Keratinocyte (primary cell): ENCODE measurements around the gene NPIPB4. TPM values are rescaled to one million over a fixed set of nuclear protein-coding genes. Genes with fewer than 3 reads are reported as not detected.
"Not testable (repeated sequence)": the region's sequence is repeated elsewhere in the genome, so short reads cannot be mapped to it uniquely, and the experiment has no call there.

Experiments
- DNase-seq: peaks from one replicate; pipeline ENCODE4 v3.0.0-alpha.2; 2011; ENCODE audit warnings: low read depth, missing footprints, low spot score
- FAIRE-seq: peaks from 2 replicates; lab custom pipeline; 2011; peaks lifted over from hg19 to GRCh38; lab: Jason Lieb, UNC
- H2AFZ ChIP-seq: 2 replicates; pipeline ENCODE4 v1.6.0; 2012; ENCODE audit warnings: low read length, control low read depth, inconsistent platforms; ENCODE audit not compliant: control insufficient read depth
- H3K27ac ChIP-seq: 2 replicates; pipeline ENCODE4 v1.5.1; 2011; ENCODE audit warnings: low read length; ENCODE audit not compliant: control insufficient read depth, insufficient read depth
- H3K27me3 ChIP-seq: 3 replicates; pipeline ENCODE4 v1.6.0; 2011; ENCODE audit warnings: low read length; ENCODE audit not compliant: control insufficient read depth, insufficient read depth; ENCODE audit errors: extremely low read depth
- H3K36me3 ChIP-seq, 2 experiments: 2 replicates in 1 of 2; 3 replicates in 1 of 2; pipeline ENCODE4 v1.5.1; 2011; ENCODE audit warnings: low read length in 2 of 2, mild to moderate bottlenecking in 1 of 2; ENCODE audit not compliant: control insufficient read depth in 2 of 2, insufficient read depth in 2 of 2; ENCODE audit errors: extremely low read depth in 1 of 2
- H3K4me1 ChIP-seq: 3 replicates; pipeline ENCODE4 v1.5.1; 2011; ENCODE audit warnings: low read length; ENCODE audit not compliant: control insufficient read depth, insufficient read depth; ENCODE audit errors: extremely low read depth
- H3K4me2 ChIP-seq: 3 replicates; pipeline ENCODE4 v1.6.0; 2011; ENCODE audit warnings: low read depth, low read length; ENCODE audit not compliant: control insufficient read depth, insufficient read depth; ENCODE audit errors: extremely low read depth
- H3K4me3 ChIP-seq, 3 experiments: fragments of 200-600 bp in 1 of 3; sonication (generic) in 1 of 3; 2 replicates in 2 of 3; 3 replicates in 1 of 3; pipeline ENCODE4 v1.5.1; 2011 to 2016; ENCODE audit warnings: low read length in 3 of 3, mild to moderate bottlenecking in 3 of 3, control low read depth in 2 of 3, inconsistent platforms in 1 of 3, low read depth in 1 of 3, mixed read lengths in 1 of 3, mixed run types in 1 of 3, moderate library complexity in 1 of 3; ENCODE audit not compliant: control insufficient read depth in 2 of 3, insufficient read depth in 2 of 3; ENCODE audit errors: extremely low read depth in 1 of 3
- H3K79me2 ChIP-seq: 2 replicates; pipeline ENCODE4 v1.6.0; 2012; ENCODE audit warnings: low read length; ENCODE audit not compliant: control insufficient read depth, insufficient read depth
- H3K9ac ChIP-seq: 3 replicates; pipeline ENCODE4 v1.6.0; 2011; ENCODE audit warnings: low read length; ENCODE audit not compliant: control insufficient read depth, insufficient read depth; ENCODE audit errors: extremely low read depth
- H3K9me1 ChIP-seq: 3 replicates; pipeline ENCODE4 v1.6.0; 2011; ENCODE audit warnings: low read length; ENCODE audit not compliant: control insufficient read depth, insufficient read depth; ENCODE audit errors: extremely low read depth
- H3K9me3 ChIP-seq: 2 replicates; pipeline ENCODE4 v1.5.1; 2012; ENCODE audit warnings: low read depth, low read length; ENCODE audit not compliant: control insufficient read depth
- H4K20me1 ChIP-seq: 3 replicates; pipeline ENCODE4 v1.6.0; 2011; ENCODE audit warnings: low read length; ENCODE audit not compliant: control insufficient read depth, insufficient read depth; ENCODE audit errors: extremely low read depth
- dilution Hi-C: fragments of 300-500 bp; cut with MboI; formaldehyde crosslinking; loops from one replicate; pipeline ENCODE4 v1.7.0; 2020; ENCODE audit warnings: low sequenced_read_pairs; ENCODE audit not compliant: extremely low pct_ligation_motif_present
- polyA plus RNA-seq, 5 experiments: library from polyadenylated mRNA; depleted of rRNA in 3 of 5; stranded (reverse) in 3 of 5; stranded (forward) in 1 of 5; unstranded in 1 of 5; fragments of >200 nt; gene quantifications; 1 replicate in 1 of 5; 2 replicates in 3 of 5; 3 replicates in 1 of 5; pipeline versions ENCODE4 v1.2.1 to v1.2.3, GENCODE V29; 2011 to 2012; ENCODE audit warnings: missing spikeins in 2 of 5, low read depth in 1 of 5, low replicate concordance in 1 of 5

The NPIPB4 gene
- polyA plus RNA-seq, 1 donor (not counting 4 experiments of a cell fraction or from before 2014, with no cell fraction given), result 30.4 TPM

GRCh38 chr16:21835747-21836146 lies 21.8 kb downstream of the NPIPB4 start:
- H3K9me3 ChIP-seq, H3K4me1 ChIP-seq, H2AFZ ChIP-seq, H3K9me1 ChIP-seq, H3K27me3 ChIP-seq, H3K4me2 ChIP-seq, H3K9ac ChIP-seq, FAIRE-seq, dilution Hi-C loops, DNase-seq, H4K20me1 ChIP-seq, H3K79me2 ChIP-seq, H3K4me3 ChIP-seq, H3K27ac ChIP-seq, H3K36me3 ChIP-seq: not testable (repeated sequence)

DNA sequence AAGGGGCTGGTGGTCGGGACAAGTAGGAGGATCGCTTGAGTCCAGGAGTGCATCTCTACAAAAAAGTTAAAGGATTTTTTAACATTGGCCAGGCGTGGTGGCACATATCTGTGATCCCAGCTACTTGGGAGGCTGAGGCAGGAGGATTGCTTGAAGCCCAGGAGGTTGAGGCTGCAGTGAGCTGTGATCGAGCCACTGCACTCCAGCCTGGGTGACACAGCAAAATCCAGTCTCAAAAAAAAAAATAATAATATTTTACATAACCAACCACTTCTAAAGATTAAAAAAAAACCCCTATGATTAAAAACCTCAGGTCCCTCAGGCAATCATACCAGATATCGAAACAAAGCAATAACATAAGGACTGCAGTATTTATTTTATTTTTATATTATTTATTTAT lies 23.3 kb downstream of the NPIPB4 start:
- not testable (repeated sequence) for FAIRE-seq

GRCh38 chr16:21829929-21830328 lies 27.6 kb downstream of the NPIPB4 start:
- DNase-seq, H4K20me1 ChIP-seq, H3K9me3 ChIP-seq, H3K4me1 ChIP-seq, H3K27ac ChIP-seq, dilution Hi-C loops, FAIRE-seq, H3K36me3 ChIP-seq, H3K9ac ChIP-seq, H3K4me3 ChIP-seq, H3K4me2 ChIP-seq, H3K27me3 ChIP-seq, H2AFZ ChIP-seq, H3K9me1 ChIP-seq, H3K79me2 ChIP-seq: not testable (repeated sequence)

More for the DNA sequence above, 23.3 kb downstream of the NPIPB4 start:
- H3K4me3 ChIP-seq, H3K9me3 ChIP-seq, H3K9me1 ChIP-seq, H3K27me3 ChIP-seq, dilution Hi-C loops, H3K27ac ChIP-seq, H3K4me2 ChIP-seq, H3K79me2 ChIP-seq, H3K4me1 ChIP-seq, H3K36me3 ChIP-seq, H2AFZ ChIP-seq, DNase-seq, H4K20me1 ChIP-seq, H3K9ac ChIP-seq: not testable (repeated sequence)

GRCh38 chr16:21826067-21826706 lies 31.4 kb downstream of the NPIPB4 start:
- H3K4me3 ChIP-seq, H3K4me1 ChIP-seq, H4K20me1 ChIP-seq, H3K9me1 ChIP-seq, FAIRE-seq, H3K36me3 ChIP-seq, H3K4me2 ChIP-seq, H3K9ac ChIP-seq, H2AFZ ChIP-seq, H3K79me2 ChIP-seq, H3K27ac ChIP-seq, H3K27me3 ChIP-seq, DNase-seq, dilution Hi-C loops, H3K9me3 ChIP-seq: not testable (repeated sequence)

GRCh38 chr16:21825526-21825925 lies 32.0 kb downstream of the NPIPB4 start:
- H3K36me3 ChIP-seq, H3K27me3 ChIP-seq, DNase-seq, H3K27ac ChIP-seq, H3K9me3 ChIP-seq, FAIRE-seq, H3K4me2 ChIP-seq, H3K4me1 ChIP-seq, H3K9me1 ChIP-seq, dilution Hi-C loops, H4K20me1 ChIP-seq, H3K4me3 ChIP-seq, H3K9ac ChIP-seq, H2AFZ ChIP-seq, H3K79me2 ChIP-seq: not testable (repeated sequence)
